HG02840 (cell line): Measurements from ENCODE around the gene COL27A1.
"Not testable (repeated sequence)": the region's sequence is repeated elsewhere in the genome, so short reads cannot be mapped to it uniquely, and the experiment has no call there.

Source experiments
- ATAC-seq: cut with Tn5 transposase; IDR thresholded peaks from one replicate; pipeline ENCODE4 v1.9.1; 2021; ENCODE audit warnings: mild to moderate bottlenecking, moderate library complexity, moderate number of reproducible peaks; ENCODE audit not compliant: unreplicated experiment, low FRiP score

The COL27A1 gene

DNA sequence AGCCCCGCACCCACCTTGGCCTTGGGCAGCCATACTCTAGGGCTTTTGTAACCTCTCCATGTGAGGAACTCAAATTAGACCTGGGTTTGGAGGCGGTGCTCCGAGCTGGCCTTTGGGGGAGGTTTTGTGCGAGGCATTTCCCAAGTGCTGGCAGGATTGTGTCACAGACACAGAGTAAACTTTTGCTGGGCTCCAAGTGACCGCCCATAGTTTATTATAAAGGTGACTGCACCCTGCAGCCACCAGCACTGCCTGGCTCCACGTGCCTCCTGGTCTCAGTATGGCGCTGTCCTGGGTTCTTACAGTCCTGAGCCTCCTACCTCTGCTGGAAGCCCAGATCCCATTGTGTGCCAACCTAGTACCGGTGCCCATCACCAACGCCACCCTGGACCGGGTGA, 174.3 kb downstream of the COL27A1 start, which contains the start of gene ORM2:
Gene ORM2, plus strand, starts transcription at position 245 of the 398 bp plus-strand sequence. Its CDS starts 36 bp downstream, at position 281.
- ATAC-seq, result not testable (repeated sequence)

DNA sequence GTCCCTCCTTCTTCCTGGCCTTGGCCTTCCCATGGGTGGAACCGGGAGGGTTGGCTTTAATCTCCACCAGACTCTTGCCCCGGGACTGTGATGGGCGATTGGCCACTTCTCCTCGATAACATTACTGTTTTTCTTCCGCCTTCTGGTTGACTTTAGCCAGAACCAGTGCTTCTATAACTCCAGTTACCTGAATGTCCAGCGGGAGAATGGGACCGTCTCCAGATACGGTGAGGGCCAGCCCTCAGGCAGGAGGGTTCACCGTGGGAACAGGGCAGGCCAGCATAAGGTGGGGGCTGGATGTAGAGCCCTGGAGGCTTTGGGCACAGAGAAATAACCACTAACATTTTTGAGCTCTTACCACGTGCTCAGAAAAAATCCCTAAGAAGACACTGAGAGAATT, 175.3 kb downstream of the COL27A1 start:
- ATAC-seq, result no peak

DNA sequence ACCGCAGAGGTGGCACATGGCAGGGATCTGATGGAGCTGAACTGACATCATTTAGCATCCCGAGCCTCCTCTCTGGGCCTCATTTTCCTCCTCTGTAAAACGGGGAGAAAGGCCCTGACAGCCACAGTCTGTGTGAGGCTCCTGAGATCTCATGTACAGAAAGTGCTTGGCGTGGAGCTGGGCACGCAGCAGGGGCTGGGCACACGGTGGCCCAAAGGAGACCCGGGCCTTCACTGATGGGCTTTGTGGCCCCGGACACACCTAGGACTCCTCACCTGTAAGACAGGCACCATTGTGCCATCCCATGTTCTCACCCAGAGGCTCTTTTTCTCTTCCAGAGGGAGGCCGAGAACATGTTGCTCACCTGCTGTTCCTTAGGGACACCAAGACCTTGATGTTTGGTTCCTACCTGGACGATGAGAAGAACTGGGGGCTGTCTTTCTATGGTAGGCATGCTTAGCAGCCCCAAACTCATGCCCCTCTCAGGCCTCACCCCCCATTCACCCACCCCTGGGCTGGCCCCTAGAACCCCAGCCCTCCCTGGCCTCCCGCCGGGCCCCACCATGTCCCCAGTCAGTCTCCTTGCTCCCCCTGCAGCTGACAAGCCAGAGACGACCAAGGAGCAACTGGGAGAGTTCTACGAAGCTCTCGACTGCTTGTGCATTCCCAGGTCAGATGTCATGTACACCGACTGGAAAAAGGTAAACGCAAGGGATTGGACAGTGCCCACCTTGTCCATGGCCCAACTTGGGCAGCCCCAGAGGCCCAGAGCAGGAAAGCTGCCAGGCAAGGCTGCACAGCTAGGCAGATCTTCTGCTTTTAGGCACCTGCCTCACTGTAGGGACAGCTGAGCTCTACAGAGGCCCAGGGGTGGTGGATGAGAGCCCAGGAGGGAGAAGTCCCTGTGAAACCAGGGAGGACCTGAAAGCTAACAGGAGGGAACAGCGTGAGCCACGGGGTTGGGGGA, 176.2 kb downstream of the COL27A1 start:
- not testable (repeated sequence) for ATAC-seq

DNA sequence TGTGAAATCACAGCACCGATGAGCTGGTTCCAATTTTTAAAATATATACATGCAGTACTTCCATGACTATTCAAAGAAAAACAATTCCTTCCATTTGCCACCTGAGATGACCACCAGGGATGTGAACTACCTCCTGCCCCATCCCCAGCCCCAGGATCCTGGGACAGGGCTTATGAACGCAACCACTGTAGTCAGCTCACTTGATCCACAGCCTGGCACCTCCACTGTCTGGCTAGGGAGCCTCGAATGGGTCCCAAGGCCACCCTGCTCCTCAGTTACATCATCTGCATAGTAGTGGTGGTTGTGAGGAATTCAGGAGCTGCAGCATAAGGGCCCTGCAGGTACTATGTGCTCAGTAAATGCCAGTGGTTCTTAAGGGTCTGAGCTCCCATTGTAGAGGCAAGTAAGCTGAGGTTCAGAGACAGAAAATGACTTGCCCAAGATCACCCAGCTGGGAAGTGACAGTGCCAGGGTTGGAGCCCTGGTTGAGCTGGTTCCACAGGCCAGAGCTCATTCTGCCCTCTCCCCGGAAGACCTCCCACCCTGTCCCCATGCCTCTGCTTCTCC, 177.2 kb downstream of the COL27A1 start:
- ATAC-seq, result not testable (repeated sequence)

DNA sequence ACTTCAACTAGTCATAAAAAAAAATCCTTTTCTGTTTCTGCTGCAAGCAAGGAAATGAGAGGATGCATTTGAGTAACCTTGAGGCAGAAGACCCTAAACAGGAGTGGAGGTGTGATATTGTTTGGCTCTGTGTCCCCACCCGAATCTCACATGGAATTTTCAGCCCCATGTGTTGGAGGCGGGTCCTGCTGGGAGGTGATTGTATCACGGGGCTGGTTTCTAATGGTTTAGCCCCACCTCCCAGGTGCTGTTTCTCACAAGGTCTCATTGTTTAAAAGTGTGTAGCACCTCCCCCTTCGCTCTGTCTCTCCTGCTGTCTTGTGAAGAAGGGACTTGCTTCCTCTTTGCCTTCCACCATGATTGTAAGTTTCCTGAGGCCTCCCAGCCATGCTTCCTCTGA, 178.4 kb downstream of the COL27A1 start:
- ATAC-seq, result not testable (repeated sequence)

DNA sequence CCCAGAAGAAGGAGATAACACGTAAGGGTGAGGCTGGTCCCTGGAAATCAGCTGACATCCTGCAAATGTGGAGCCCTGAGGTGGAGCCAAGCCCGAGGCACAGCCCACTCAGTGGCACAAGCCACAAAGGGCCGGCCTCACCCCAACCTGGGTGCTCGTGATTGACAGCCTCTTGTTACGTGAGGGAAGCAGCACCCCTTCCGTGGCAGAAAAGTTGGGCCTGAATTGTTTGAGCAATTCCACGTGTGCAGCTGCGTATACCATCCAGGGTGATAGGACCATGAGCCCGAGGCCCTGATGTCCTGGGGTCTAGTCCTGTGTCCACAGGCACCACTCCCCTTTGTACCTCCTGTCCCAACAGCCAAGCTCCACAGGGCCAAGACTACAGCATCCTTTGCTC, 179.2 kb downstream of the COL27A1 start:
- ATAC-seq, result no peak

DNA sequence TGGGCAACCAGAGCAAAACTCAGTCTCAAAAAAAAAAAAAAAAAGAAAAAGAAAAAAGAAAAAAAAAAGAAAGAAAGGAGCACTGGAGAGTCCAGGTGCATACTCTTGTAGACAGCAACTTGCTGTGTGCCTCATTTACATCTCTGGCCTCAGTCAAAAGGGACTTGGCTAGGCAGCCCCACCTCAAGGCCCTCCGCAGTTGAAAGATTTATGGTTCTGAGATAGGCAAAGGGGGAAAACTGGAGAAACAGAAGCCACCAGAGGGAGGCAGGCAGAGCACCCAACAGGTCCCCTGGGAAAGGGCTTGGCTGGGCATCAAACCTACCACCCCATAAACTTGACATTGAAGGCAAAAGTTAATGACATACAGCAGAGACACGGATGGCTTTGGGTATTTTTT, 180.4 kb downstream of the COL27A1 start:
- no peak for ATAC-seq

DNA sequence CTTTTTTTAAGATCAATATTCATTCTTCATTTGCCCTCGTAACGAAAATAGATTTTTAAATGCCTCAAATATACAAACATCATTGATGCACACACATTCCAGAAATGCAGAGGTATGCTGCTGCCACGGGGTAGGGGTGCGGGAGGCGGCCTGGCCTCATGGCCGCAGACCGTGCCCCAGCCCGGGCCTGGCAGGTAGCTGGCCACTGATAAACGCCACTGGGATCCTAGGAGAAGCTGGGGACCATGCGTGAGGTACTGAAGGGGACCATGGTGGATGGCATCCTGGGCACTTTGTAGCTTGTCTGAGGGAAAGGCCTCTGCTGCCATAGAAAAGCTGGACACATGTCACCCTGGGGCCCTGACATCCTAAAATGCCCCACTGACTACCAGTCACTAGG, 180.8 kb downstream of the COL27A1 start:
- no peak for ATAC-seq

DNA sequence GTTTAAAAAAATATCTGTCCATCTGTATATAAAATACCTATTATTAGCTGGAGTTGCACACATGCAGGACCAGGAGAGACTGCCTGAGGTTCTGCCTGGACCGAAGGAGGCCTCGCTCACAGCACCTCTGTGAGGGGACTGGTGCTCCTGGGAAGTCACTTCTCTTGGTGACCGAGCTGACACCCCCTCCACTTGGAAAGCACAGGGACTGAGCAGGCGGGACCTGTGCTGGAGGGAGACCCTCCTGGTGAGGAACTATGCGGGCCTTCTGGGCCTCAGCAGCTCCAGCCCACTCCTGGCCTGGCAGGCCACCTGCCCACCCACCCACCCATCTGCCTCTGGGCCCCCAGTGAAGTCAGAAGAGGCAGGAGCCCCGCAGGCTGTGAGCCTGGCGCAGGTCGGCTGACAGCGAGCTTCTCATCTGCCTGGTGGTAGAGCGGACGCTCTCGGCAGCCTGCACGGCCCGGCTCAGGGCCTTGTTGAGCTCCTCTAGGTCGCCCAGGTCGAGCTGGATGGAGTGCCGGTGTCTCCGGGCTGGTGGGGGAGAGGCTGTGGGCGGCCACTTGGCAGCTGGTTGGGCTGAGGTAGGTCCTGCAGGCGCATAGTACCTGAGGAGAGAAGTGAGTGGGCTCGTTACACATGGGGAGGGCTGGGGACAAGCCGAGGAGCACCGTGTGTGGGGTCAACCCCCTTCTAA, 181.5 kb downstream of the COL27A1 start:
- ATAC-seq, result no peak

DNA sequence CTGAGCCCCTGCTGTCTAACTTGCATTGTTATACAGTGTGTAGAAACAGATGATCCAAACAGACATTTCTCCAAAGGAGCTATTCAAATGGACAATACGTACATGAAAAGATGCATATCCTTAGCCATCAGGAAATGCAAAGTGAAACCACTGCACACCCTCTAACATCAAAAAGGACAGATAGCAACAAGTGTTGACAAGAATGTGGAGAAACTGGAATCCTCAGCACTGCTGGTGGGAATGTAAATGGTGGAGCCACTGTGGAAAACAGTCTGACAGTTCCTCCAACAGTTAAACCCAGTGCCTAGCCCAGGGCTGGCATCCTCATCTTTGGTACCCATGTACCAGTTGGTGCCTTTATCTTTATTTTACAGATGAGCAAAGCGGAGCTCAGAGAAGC, 182.8 kb downstream of the COL27A1 start:
- ATAC-seq, result no peak

DNA sequence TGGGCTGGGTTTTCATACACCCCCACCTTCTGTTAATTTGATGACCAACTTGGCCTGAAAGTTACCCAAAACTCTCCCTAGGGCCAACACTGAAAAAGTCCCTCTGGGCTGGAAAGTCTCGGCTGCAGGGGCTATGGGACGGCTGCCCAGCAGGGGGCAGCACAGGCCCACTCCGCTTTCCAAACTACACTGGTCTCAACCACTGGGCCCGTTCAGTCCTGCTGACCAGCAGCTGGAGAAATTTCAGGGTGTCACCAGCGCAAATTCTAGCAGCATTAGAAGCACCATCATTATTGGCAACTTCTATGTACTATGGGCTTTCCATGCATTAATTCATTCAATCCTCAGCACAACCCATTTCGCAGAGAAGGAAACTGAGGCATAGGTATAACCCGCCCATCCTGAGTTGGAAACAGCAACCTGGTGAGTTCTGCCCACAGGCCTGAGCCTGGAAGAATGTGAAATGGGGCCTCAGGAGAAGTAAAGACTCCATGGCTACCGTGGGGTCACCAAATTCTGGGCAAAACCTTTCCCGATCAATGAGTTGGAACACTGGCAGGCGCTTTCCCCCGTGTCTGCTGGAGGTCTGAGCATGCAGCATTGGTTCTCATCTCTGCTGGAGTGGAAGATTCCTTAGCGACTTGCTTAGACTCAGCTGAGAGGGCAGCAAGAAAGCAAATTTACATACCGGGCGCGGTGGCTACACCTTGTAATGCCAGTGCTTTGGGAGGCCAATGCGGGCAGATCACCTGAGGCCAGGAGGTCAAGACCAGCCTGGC, 184.0 kb downstream of the COL27A1 start:
- ATAC-seq, result no peak

DNA sequence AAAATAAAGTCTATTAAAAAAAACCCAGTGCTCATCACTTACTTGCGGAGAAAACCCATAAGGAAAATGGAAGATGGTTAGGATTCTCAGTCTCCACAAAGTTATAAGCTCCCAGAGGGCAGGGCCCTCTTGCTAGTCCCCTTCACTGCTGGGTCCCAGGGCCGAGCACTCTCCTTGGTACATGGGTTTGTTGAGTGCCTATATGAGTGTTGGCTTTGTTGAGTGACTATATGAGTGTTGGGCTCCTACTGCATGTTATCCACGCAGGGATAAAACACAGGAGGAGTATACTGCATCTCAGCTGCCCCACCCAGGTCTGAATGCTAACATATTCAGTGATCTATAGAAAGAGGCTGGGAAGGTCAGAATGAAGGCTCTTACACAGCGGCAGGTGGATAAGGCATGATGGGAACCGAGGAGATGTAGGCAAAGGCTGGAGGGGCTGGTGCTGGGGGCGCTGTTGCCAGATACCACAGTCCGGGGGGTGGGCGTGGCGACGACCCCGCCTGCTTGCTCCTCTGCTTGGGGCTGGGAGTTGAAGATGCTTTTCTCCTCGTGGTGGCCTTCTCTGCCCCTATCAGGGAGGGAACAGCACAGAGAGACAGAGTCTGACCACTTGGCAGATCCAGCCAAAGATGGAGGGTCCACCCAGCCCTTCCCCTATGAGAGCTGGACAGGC, 186.0 kb downstream of the COL27A1 start:
- ATAC-seq, result no peak

DNA sequence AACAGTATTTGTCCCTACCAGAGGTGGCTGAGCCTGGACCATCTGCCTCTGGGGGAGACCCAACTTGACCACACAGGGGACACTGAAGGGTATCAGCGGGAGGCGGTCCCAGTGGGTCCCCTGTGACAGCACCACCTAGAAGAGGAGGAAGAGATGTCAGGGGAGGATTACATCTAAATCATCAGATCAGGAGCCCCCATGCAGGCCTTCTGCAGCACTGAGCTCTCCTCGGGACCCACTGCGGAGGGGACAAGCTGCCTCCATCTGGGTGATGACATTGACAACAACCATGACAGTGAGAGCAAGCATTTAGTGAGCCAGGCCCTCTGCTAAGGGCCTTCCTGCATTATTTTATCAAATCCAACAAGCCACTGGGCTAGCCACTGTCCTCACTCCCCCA, 186.7 kb downstream of the COL27A1 start:
- ATAC-seq, result no peak

DNA sequence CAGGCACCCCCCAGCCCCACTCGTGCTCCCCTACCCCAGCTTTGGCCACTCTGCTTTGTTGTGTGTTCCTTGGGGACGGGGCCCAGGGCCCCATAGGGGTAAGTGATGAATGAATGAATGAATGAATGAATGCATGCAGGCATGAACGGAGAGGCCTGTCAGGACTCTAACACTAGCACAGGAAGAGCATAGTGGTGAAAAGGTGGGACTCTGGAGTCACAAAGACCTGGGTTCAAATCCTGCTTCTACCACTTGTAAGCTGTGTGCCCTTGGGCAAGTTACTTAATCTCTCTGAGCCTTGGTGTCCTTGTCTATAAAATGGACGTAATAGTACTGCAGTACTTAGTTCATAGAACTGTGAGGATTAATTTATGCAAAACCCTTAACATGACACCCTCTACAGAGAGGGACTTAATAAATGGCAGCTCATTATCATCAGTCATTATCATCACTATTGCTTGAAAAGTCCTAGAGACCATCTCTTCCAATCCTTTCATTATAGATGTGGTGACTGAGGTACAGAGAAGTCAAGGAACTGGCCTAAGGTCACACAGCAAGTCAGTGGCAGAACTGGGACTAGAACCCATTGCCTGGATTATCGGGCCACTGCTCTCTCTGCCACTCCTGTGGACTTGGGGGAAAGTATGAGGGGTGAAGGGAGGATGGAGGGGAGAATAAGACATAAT, 187.6 kb downstream of the COL27A1 start:
- no peak for ATAC-seq

DNA sequence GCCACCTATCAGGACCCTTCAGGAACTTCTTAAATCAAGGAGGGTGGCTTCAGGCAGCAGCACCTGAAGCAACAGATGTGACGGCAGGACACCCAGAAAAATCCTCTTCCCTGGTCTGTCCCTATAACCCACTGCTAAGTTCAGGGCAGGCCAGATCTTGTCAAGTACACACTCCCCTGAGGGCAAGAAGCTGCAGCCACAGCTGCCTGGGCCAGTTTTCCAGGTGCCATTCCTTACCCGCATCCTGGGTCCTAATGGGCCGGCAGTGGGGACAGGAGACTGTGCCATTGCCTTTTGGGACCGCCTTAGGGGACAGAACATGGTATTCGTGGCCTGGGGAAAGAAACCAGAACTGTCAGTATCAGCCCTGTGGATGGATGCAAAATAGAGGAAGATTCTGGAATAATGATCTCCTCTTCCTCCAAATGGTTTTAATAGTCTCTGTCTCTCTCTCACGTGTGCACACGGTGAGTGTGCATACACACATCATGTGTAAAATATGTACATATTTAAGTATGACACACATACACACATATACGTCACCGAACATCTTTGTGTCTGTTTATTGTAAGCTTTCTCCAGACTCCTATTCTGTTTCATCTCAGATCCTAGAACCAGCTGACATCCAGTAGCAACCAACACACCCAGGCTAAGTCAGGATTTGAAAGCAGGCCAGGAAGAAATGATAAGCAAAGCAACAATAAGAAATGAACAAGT, 188.3 kb downstream of the COL27A1 start:
- no peak for ATAC-seq

DNA sequence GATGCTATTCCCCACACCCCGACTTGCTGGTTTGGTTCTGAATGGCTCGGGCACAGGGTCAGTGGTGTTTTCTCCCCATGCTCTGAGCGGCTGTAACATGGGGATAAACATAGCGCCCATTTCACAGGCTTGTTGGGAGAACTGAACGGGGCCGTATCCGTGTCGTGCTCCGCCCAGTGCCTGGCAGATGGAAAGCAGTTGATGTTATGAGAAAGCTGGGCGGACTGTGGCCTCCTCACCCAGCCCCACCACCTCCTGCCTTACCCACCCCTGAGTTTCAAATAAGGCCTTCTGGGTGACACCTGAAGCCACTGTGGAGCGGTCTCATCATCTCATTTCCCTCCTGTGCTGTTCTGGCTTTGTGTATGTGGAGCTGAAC, 188.8 kb downstream of the COL27A1 start:
- ATAC-seq, result no peak

DNA sequence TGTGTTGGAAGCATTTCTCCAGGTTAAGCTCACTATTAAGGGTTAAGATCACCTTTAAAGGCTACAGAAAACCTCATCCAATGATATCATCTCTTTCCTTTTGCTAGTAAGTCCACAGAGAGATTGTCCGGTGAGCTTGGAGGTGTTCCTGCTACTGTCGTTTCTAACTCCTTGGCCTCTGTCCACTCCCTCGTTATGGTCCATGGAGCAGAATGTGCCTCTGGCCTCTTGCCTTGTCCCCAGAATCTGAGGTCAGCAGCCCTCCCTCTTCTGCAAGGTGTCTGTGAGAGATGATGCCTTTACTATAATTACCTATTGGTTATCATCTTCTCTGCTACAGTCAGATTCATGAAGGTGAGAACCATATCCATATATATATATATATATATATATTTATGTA, 189.4 kb downstream of the COL27A1 start:
- ATAC-seq, result no peak

DNA sequence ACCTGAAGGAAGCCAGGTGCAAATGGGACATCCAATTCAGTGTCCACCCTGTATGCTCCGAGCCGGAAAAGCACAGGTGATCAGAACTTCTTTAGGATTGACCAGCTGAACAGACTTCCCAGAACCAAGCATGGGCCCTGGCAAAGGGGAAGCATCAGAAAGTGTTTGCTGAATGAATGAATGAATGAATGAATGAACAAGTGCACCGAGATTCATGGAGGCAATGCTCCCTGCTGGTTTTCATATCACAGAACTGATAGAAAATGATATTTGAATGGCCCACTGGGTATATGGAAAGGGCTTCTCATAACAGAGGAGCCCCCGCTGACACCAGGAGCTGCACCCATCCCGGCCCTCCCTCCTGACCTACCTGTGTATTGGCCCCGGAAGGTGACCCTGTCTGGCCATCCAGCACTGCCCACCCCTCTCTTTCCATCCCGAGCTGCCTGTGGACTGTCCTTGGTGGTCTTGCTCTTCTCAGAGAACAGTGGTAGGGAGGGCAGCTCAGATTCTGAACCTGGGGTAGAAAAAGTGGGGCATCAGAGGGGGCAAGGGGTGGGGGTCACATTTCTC, 190.2 kb downstream of the COL27A1 start:
- ATAC-seq, result no peak
